ENCODE results near the gene BDKRB1.

Gene BDKRB1

DNA sequence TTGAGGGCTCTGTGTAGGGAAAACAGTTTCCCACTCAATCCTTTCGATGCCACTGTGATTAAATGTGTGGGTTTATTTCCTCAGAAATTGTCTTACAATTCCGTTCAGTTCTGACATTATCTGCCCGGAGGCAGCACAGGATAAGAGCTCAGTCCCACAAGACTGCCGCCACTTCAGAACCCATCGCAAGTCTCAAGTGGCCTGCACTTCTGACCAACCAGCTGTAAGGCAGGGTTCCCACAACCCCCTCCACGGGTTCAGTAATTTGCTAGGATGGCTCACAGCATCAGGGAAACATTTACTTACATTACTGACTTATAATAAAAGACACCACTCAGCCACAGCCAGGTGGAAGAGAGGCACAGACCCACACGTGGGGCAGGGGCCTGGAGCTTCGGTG is 34.2 kb upstream of the BDKRB1 start:
- ATAC-seq: no peak

DNA sequence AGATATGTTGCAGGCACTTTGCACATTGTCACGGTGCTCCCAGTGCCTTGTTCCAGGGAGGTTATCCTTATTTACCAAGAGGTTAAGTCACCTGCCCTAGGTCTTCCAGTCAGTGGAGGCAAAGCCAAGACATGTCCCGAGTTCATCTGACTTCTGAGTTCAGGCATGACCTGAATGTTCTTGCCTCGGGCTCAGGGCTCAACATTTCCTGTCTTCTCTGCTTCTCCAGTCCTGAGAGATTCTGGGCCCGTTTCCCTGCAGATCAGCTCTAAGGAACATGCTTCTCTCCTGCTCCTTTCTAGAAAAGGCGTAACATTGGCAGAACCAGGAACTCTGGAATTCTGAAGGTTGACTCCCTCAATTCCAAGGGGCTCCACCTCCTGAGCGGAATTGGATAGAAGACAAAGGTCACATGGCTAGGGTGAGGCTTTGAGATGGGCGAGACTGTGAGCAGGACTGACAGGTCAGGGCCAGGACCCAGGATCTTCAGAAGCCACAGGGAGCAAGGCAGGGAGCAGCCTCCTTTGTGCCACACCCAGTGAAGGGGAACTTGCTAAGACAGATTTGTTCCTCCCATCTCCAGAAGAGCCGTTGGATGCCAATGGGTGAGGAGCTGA is 31.4 kb upstream of the BDKRB1 start:
- no peak for ATAC-seq
- no peak for TF ChIP-seq RARB (CRISPR knock-in tag; IDR thresholded peaks at IDR 0.05)
- TF ChIP-seq GLIS3 (CRISPR knock-in tag; IDR thresholded peaks at IDR 0.05): no peak
- TF ChIP-seq, protein P1, sequence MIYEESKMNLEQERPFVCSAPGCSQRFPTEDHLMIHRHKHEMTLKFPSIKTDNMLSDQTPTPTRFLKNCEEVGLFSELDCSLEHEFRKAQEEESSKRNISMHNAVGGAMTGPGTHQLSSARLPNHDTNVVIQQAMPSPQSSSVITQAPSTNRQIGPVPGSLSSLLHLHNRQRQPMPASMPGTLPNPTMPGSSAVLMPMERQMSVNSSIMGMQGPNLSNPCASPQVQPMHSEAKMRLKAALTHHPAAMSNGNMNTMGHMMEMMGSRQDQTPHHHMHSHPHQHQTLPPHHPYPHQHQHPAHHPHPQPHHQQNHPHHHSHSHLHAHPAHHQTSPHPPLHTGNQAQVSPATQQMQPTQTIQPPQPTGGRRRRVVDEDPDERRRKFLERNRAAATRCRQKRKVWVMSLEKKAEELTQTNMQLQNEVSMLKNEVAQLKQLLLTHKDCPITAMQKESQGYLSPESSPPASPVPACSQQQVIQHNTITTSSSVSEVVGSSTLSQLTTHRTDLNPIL (CRISPR knock-in tag; IDR thresholded peaks at IDR 0.05; ENCODE audit: low read depth): no peak
- no peak for TF ChIP-seq PPARA (CRISPR knock-in tag; IDR thresholded peaks at IDR 0.05; ENCODE audit: borderline replicate concordance)
- TF ChIP-seq ISL1 (CRISPR knock-in tag; IDR thresholded peaks at IDR 0.05): no peak
- no peak for TF ChIP-seq ZFP3 (CRISPR knock-in tag; IDR thresholded peaks at IDR 0.05)
- TF ChIP-seq, protein P2, sequence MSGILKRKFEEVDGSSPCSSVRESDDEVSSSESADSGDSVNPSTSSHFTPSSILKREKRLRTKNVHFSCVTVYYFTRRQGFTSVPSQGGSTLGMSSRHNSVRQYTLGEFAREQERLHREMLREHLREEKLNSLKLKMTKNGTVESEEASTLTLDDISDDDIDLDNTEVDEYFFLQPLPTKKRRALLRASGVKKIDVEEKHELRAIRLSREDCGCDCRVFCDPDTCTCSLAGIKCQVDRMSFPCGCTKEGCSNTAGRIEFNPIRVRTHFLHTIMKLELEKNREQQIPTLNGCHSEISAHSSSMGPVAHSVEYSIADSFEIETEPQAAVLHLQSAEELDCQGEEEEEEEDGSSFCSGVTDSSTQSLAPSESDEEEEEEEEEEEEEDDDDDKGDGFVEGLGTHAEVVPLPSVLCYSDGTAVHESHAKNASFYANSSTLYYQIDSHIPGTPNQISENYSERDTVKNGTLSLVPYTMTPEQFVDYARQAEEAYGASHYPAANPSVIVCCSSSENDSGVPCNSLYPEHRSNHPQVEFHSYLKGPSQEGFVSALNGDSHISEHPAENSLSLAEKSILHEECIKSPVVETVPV (CRISPR knock-in tag; IDR thresholded peaks at IDR 0.05): no peak
- TF ChIP-seq ZFP30 (CRISPR knock-in tag; IDR thresholded peaks at IDR 0.05): no peak
- TF ChIP-seq, protein P3, sequence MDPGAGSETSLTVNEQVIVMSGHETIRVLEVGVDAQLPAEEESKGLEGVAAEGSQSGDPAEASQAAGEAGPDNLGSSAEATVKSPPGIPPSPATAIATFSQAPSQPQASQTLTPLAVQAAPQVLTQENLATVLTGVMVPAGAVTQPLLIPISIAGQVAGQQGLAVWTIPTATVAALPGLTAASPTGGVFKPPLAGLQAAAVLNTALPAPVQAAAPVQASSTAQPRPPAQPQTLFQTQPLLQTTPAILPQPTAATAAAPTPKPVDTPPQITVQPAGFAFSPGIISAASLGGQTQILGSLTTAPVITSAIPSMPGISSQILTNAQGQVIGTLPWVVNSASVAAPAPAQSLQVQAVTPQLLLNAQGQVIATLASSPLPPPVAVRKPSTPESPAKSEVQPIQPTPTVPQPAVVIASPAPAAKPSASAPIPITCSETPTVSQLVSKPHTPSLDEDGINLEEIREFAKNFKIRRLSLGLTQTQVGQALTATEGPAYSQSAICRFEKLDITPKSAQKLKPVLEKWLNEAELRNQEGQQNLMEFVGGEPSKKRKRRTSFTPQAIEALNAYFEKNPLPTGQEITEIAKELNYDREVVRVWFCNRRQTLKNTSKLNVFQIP (CRISPR knock-in tag; IDR thresholded peaks at IDR 0.05; ENCODE audit: borderline replicate concordance, low read depth): no peak
- TF ChIP-seq, protein P4, sequence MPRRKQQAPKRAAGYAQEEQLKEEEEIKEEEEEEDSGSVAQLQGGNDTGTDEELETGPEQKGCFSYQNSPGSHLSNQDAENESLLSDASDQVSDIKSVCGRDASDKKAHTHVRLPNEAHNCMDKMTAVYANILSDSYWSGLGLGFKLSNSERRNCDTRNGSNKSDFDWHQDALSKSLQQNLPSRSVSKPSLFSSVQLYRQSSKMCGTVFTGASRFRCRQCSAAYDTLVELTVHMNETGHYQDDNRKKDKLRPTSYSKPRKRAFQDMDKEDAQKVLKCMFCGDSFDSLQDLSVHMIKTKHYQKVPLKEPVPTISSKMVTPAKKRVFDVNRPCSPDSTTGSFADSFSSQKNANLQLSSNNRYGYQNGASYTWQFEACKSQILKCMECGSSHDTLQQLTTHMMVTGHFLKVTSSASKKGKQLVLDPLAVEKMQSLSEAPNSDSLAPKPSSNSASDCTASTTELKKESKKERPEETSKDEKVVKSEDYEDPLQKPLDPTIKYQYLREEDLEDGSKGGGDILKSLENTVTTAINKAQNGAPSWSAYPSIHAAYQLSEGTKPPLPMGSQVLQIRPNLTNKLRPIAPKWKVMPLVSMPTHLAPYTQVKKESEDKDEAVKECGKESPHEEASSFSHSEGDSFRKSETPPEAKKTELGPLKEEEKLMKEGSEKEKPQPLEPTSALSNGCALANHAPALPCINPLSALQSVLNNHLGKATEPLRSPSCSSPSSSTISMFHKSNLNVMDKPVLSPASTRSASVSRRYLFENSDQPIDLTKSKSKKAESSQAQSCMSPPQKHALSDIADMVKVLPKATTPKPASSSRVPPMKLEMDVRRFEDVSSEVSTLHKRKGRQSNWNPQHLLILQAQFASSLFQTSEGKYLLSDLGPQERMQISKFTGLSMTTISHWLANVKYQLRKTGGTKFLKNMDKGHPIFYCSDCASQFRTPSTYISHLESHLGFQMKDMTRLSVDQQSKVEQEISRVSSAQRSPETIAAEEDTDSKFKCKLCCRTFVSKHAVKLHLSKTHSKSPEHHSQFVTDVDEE (CRISPR knock-in tag; IDR thresholded peaks at IDR 0.05): no peak
- TF ChIP-seq ZNF565 (CRISPR knock-in tag; conservative IDR thresholded peaks at IDR 0.05; ENCODE audit: low read depth): no peak

More for the DNA sequence above, 34.2 kb upstream of the BDKRB1 start:
- TF ChIP-seq, protein P4 (CRISPR knock-in tag; IDR thresholded peaks at IDR 0.05): no peak
- TF ChIP-seq ISL1 (CRISPR knock-in tag; IDR thresholded peaks at IDR 0.05) (no peak), ZNF70 (CRISPR knock-in tag; IDR thresholded peaks at IDR 0.05) (no peak), RARB (CRISPR knock-in tag; IDR thresholded peaks at IDR 0.05) (no peak), CSDC2 (CRISPR knock-in tag; IDR thresholded peaks at IDR 0.05) (no peak), ZC3H10 (CRISPR knock-in tag; IDR thresholded peaks at IDR 0.05) (no peak), ZFP3 (CRISPR knock-in tag; IDR thresholded peaks at IDR 0.05) (no peak), OSR1 (CRISPR knock-in tag; IDR thresholded peaks at IDR 0.05) (no peak), GLIS3 (CRISPR knock-in tag; IDR thresholded peaks at IDR 0.05) (no peak), ARNTL (CRISPR knock-in tag; IDR thresholded peaks at IDR 0.05; ENCODE audit: borderline replicate concordance, low read depth) (no peak), BACH2 (CRISPR knock-in tag; IDR thresholded peaks at IDR 0.05; ENCODE audit: borderline replicate concordance) (no peak), ZNF8 (CRISPR knock-in tag; IDR thresholded peaks at IDR 0.05) (no peak), TCF4 (CRISPR knock-in tag; IDR thresholded peaks at IDR 0.05; ENCODE audit: borderline replicate concordance) (no peak)

DNA sequence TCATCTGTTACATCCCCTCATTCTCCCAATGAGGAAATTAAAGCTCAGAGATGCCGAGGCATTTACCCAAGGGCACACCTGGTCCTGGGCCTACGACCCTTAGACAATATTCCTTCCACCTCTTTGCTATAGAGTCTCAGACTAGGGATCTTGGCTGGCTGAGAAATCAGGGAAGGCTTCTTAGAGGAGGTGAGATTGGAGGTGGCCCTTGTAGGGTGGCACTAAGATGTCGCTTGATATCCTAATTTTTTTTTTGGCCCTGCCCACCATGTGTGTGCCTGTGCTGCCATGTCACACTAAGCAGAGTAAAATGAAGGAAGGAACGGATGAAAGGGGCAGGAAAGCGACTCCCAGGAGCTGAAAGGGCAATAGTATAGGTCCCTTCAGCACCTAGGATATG is 30.8 kb upstream of the BDKRB1 start:
- TF ChIP-seq, protein P1 (CRISPR knock-in tag; IDR thresholded peaks at IDR 0.05; ENCODE audit: low read depth): no peak
- no peak for TF ChIP-seq OSR1 (CRISPR knock-in tag; IDR thresholded peaks at IDR 0.05)
- TF ChIP-seq, protein P2 (CRISPR knock-in tag; IDR thresholded peaks at IDR 0.05): no peak
- TF ChIP-seq GLIS3 (CRISPR knock-in tag; IDR thresholded peaks at IDR 0.05): no peak
- no peak for TF ChIP-seq TOX (CRISPR knock-in tag; IDR thresholded peaks at IDR 0.05; ENCODE audit: borderline replicate concordance)
- no peak for ATAC-seq
